ENCODE data around the gene HOXC11.

GRCh38 chr12:53970451-53970850 is 2.5 kb upstream of the HOXC11 start:
- TF ChIP-seq CTCF (IDR thresholded peaks at IDR 0.05) (no peak), POLR2AphosphoS5 (IDR thresholded peaks at IDR 0.05) (no peak), EP300 (IDR thresholded peaks at IDR 0.05) (no peak)
